ENCODE data around the gene SAMMSON. TPM values are rescaled to one million over a fixed set of nuclear protein-coding genes. Genes with fewer than 3 reads are reported as not detected.

The SAMMSON gene
- total RNA-seq, 5 donors from 2014 or later (not counting 1 experiment from before 2014, with no cell fraction given), result not detected

DNA sequence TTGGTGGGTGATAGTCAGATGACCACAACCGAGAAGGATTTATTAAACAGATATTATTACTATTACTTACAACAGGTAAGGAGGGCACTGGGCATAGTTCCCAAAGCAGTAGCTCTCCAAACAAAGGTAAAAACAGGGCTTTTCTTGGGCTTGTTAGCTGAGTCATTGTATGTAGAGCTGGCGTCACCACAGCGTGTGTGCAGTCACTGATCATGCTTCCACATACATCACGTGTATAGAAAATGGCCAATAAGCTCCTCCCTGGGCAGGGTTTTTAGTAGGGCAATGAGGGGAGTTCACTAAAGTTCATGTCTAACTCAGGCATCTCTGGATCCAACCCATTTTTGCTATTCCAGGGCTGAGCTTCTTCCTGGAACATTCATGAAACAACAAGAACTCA is 5.8 kb upstream of the SAMMSON start:
- Mint-ChIP-seq H3K36me3 (no peaks in the 10 kb centered on the region), H3K4me1 (no peaks in the 10 kb centered on the region), H3K27me3 (peaks cover 0 to 5% of the 10 kb centered on the region in 2 donors), H3K27ac (no peak overlapping the region), H3K4me3 (no peak overlapping the region), H3K9me3 (peaks cover 0 to 3% (median 2%) of the 10 kb centered on the region in 3 donors)
- no peaks in the 10 kb centered on the region for H3K4me1 ChIP-seq (ENCODE audit: control insufficient read depth in 1 of 2, extremely low read depth in 1 of 2, insufficient read depth in 2 of 2, low read length in 2 of 2)
- ATAC-seq (replicated peaks in 1 of 4) (no peak), DNase-seq (no peak)
- 80% methylated on average over 1 of the region's 4 CpGs for WGBS (ENCODE audit: insufficient coverage)
- CTCF ChIA-PET, result no interaction called here
- no peaks in the 10 kb centered on the region for H3K36me3 ChIP-seq (ENCODE audit: control insufficient read depth in 2 of 2, extremely low read depth in 1 of 2, insufficient read depth in 1 of 2, low read length in 1 of 2)
- no peak overlapping the region for H3K4me3 ChIP-seq (ENCODE audit: control insufficient read depth in 1 of 2, extremely low read depth in 1 of 2, low read length in 1 of 2)
- H3K27me3 ChIP-seq (replicated peaks in 1 of 2; ENCODE audit: control insufficient read depth in 2 of 2, extremely low read depth in 1 of 2, insufficient read depth in 2 of 2, low read length in 1 of 2), result no peaks in the 10 kb centered on the region
- POLR2A ChIA-PET, result no interaction called here
- no peaks in the 10 kb centered on the region for H3K9me3 ChIP-seq
- no peak overlapping the region for H3K27ac ChIP-seq (ENCODE audit: low read length)

- no peaks in the 10 kb centered on the region for H3K4me1 Mint-ChIP-seq
Observed at GRCh38 chr3:69994919-69995318, 4.6 kb upstream of the SAMMSON start.

GRCh38 chr3:69997631-69998307 is 1.8 kb upstream of the SAMMSON start:
- Histone ChIP-seq H3K4me3 (ENCODE audit: control insufficient read depth in 1 of 2, extremely low read depth in 1 of 2, low read length in 1 of 2) (no peak overlapping the region), H3K4me1 (ENCODE audit: control insufficient read depth in 1 of 2, extremely low read depth in 1 of 2, insufficient read depth in 2 of 2, low read length in 2 of 2) (no peaks in the 10 kb centered on the region), H3K36me3 (ENCODE audit: control insufficient read depth in 2 of 2, extremely low read depth in 1 of 2, insufficient read depth in 1 of 2, low read length in 1 of 2) (no peaks in the 10 kb centered on the region), H3K27ac (ENCODE audit: low read length) (no peak overlapping the region), H3K9me3 (no peaks in the 10 kb centered on the region), H3K27me3 (replicated peaks in 1 of 2; ENCODE audit: control insufficient read depth in 2 of 2, extremely low read depth in 1 of 2, insufficient read depth in 2 of 2, low read length in 1 of 2) (peaks cover 0 to 4% of the 10 kb centered on the region in 2 experiments)
- POLR2A ChIA-PET, result interaction anchor here in 1 of 2 donors (0.5 kb wide), 1 partner anchor 9 kb away, joined by 7 read pairs; no protein-coding TSS in a partner anchor
- Mint-ChIP-seq H3K36me3 (no peaks in the 10 kb centered on the region), H3K9me3 (peaks cover 0 to 4% (median 4%) of the 10 kb centered on the region in 3 donors), H3K27me3 (peaks cover 0 to 9% of the 10 kb centered on the region in 2 donors), H3K27ac (no peak overlapping the region), H3K4me3 (no peak overlapping the region), H3K4me1 (no peaks in the 10 kb centered on the region)
- CTCF ChIA-PET, result no interaction called here
- DNase-seq, result no peak
- no peak for ATAC-seq (replicated peaks in 1 of 4)
- WGBS (ENCODE audit: insufficient coverage), result 100% methylated on average over 1 of the region's 3 CpGs

More at GRCh38 chr3:69994919-69995318, 4.6 kb upstream of the SAMMSON start:
- Mint-ChIP-seq H3K4me3 (no peak overlapping the region), H3K27ac (no peak overlapping the region), H3K36me3 (no peaks in the 10 kb centered on the region), H3K9me3 (peaks cover 0 to 4% (median 3%) of the 10 kb centered on the region in 3 donors), H3K27me3 (peaks cover 0 to 5% of the 10 kb centered on the region in 2 donors)
- DNase-seq (no peak), ATAC-seq (replicated peaks in 1 of 4) (no peak)
- Histone ChIP-seq H3K27me3 (replicated peaks in 1 of 2; ENCODE audit: control insufficient read depth in 2 of 2, extremely low read depth in 1 of 2, insufficient read depth in 2 of 2, low read length in 1 of 2) (peaks cover 0 to 4% of the 10 kb centered on the region in 2 experiments), H3K27ac (ENCODE audit: low read length) (no peak overlapping the region), H3K36me3 (ENCODE audit: control insufficient read depth in 2 of 2, extremely low read depth in 1 of 2, insufficient read depth in 1 of 2, low read length in 1 of 2) (no peaks in the 10 kb centered on the region), H3K4me1 (ENCODE audit: control insufficient read depth in 1 of 2, extremely low read depth in 1 of 2, insufficient read depth in 2 of 2, low read length in 2 of 2) (no peaks in the 10 kb centered on the region), H3K4me3 (ENCODE audit: control insufficient read depth in 1 of 2, extremely low read depth in 1 of 2, low read length in 1 of 2) (no peak overlapping the region), H3K9me3 (no peaks in the 10 kb centered on the region)
- ChIA-PET POLR2A (no interaction called here), CTCF (no interaction called here)
- 70% methylated on average over 3 of the region's 3 CpGs for WGBS (ENCODE audit: insufficient coverage)

- 44% methylated on average over 1 of the region's 3 CpGs for WGBS (ENCODE audit: insufficient coverage)
- Mint-ChIP-seq H3K4me1 (no peaks in the 10 kb centered on the region), H3K27ac (no peak overlapping the region), H3K4me3 (no peak overlapping the region), H3K9me3 (peaks cover 0 to 4% (median 4%) of the 10 kb centered on the region in 3 donors), H3K36me3 (no peaks in the 10 kb centered on the region), H3K27me3 (peaks cover 0 to 5% of the 10 kb centered on the region in 2 donors)
- ATAC-seq (replicated peaks in 1 of 4) (no peak), DNase-seq (no peak)
- POLR2A ChIA-PET, result no interaction called here
- Histone ChIP-seq H3K9me3 (no peaks in the 10 kb centered on the region), H3K27ac (ENCODE audit: low read length) (no peak overlapping the region), H3K36me3 (ENCODE audit: control insufficient read depth in 2 of 2, extremely low read depth in 1 of 2, insufficient read depth in 1 of 2, low read length in 1 of 2) (no peaks in the 10 kb centered on the region), H3K27me3 (replicated peaks in 1 of 2; ENCODE audit: control insufficient read depth in 2 of 2, extremely low read depth in 1 of 2, insufficient read depth in 2 of 2, low read length in 1 of 2) (peaks cover 0 to 4% of the 10 kb centered on the region in 2 experiments), H3K4me1 (ENCODE audit: control insufficient read depth in 1 of 2, extremely low read depth in 1 of 2, insufficient read depth in 2 of 2, low read length in 2 of 2) (no peaks in the 10 kb centered on the region), H3K4me3 (ENCODE audit: control insufficient read depth in 1 of 2, extremely low read depth in 1 of 2, low read length in 1 of 2) (no peak overlapping the region)
- CTCF ChIA-PET, result no interaction called here
Observed at GRCh38 chr3:69998759-69999139, 784 bp upstream of the SAMMSON start.

DNA sequence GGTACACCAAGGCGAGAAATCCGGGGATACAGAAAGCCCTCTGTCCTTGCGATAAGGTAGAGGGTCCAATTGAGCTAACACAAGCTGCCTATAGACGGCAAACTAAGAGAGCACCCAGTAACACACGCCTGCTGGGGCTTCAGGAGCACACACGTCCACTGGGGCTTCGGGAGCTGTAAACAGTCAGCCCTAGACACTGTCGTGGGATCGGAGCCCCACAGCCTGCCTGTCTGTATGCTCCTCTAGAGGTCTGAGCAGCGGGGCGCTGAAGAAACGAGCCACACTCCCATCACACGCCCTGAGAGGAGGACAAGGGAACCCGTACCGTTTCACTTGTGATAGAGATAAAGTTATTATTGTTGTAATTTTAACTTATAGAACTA is 486 bp downstream of the SAMMSON start:
- Mint-ChIP-seq H3K36me3 (no peaks in the 10 kb centered on the region), H3K27me3 (peaks cover 0 to 4% of the 10 kb centered on the region in 2 donors), H3K4me1 (no peaks in the 10 kb centered on the region), H3K4me3 (no peak overlapping the region), H3K27ac (no peak overlapping the region), H3K9me3 (peaks cover 0 to 4% (median 4%) of the 10 kb centered on the region in 3 donors)
- H3K4me3 ChIP-seq (ENCODE audit: control insufficient read depth in 1 of 2, extremely low read depth in 1 of 2, low read length in 1 of 2), result no peak overlapping the region
- no peak overlapping the region for H3K27ac ChIP-seq (ENCODE audit: low read length)
- ChIA-PET POLR2A (no interaction called here), CTCF (no interaction called here)
- H3K36me3 ChIP-seq (ENCODE audit: control insufficient read depth in 2 of 2, extremely low read depth in 1 of 2, insufficient read depth in 1 of 2, low read length in 1 of 2), result no peaks in the 10 kb centered on the region
- 91% methylated on average over 9 of the region's 15 CpGs for WGBS (ENCODE audit: insufficient coverage)
- no peak for ATAC-seq (replicated peaks in 1 of 4)
- no peaks in the 10 kb centered on the region for H3K9me3 ChIP-seq
- no peaks in the 10 kb centered on the region for H3K4me1 ChIP-seq (ENCODE audit: control insufficient read depth in 1 of 2, extremely low read depth in 1 of 2, insufficient read depth in 2 of 2, low read length in 2 of 2)
- no peak for DNase-seq
- H3K27me3 ChIP-seq (replicated peaks in 1 of 2; ENCODE audit: control insufficient read depth in 2 of 2, extremely low read depth in 1 of 2, insufficient read depth in 2 of 2, low read length in 1 of 2), result peaks cover 0 to 4% of the 10 kb centered on the region in 2 experiments

GRCh38 chr3:70000563-70001081 is 1.1 kb downstream of the SAMMSON start:
- 97% methylated on average over 3 of the region's 4 CpGs for WGBS (ENCODE audit: insufficient coverage)
- no peaks in the 10 kb centered on the region for H3K4me1 ChIP-seq (ENCODE audit: control insufficient read depth in 1 of 2, extremely low read depth in 1 of 2, insufficient read depth in 2 of 2, low read length in 2 of 2)
- H3K9me3 ChIP-seq, result no peaks in the 10 kb centered on the region
- no peak for DNase-seq
- Mint-ChIP-seq H3K27ac (no peak overlapping the region), H3K9me3 (peaks cover 0 to 4% (median 4%) of the 10 kb centered on the region in 3 donors), H3K4me3 (no peak overlapping the region), H3K4me1 (no peaks in the 10 kb centered on the region), H3K36me3 (no peaks in the 10 kb centered on the region), H3K27me3 (peaks cover 0 to 4% of the 10 kb centered on the region in 2 donors)
- ChIA-PET POLR2A (no interaction called here), CTCF (interaction anchor here in 1 of 2 donors (1.1 kb wide), 1 partner anchor 25 kb away, joined by 3 read pairs; no protein-coding TSS in a partner anchor)
- H3K4me3 ChIP-seq (ENCODE audit: control insufficient read depth in 1 of 2, extremely low read depth in 1 of 2, low read length in 1 of 2), result no peak overlapping the region
- H3K36me3 ChIP-seq (ENCODE audit: control insufficient read depth in 2 of 2, extremely low read depth in 1 of 2, insufficient read depth in 1 of 2, low read length in 1 of 2), result no peaks in the 10 kb centered on the region
- H3K27ac ChIP-seq (ENCODE audit: low read length), result no peak overlapping the region
- ATAC-seq (replicated peaks in 1 of 4), result no peak
- peaks cover 0 to 4% of the 10 kb centered on the region in 2 experiments for H3K27me3 ChIP-seq (replicated peaks in 1 of 2; ENCODE audit: control insufficient read depth in 2 of 2, extremely low read depth in 1 of 2, insufficient read depth in 2 of 2, low read length in 1 of 2)
